HG03558 (cell line): ENCODE data around the gene KMO.

Experiments
- ATAC-seq: cut with Tn5 transposase; IDR thresholded peaks from one replicate; pipeline ENCODE4 v1.9.1; 2021; ENCODE audit warnings: moderate number of reproducible peaks; ENCODE audit not compliant: unreplicated experiment; ENCODE audit errors: extremely low read depth

KMO gene

GRCh38 chr1:241622669-241623068, 90.5 kb downstream of the KMO start:
- ATAC-seq, result no peak

GRCh38 chr1:241624935-241625334, 92.8 kb downstream of the KMO start:
- ATAC-seq, result no peak

- ATAC-seq, result peak; percentile 67
These were observed 95.5 kb downstream of the KMO start for GRCh38 chr1:241627453-241628259.

- no peak for ATAC-seq
These were observed 97.8 kb downstream of the KMO start for GRCh38 chr1:241630005-241630404.

GRCh38 chr1:241630476-241630875, 98.3 kb downstream of the KMO start:
- ATAC-seq, result no peak

GRCh38 chr1:241630899-241631298, 98.7 kb downstream of the KMO start:
- no peak for ATAC-seq

GRCh38 chr1:241631674-241632073, 99.5 kb downstream of the KMO start:
- no peak for ATAC-seq

GRCh38 chr1:241632987-241633386, 100.8 kb downstream of the KMO start:
- ATAC-seq, result no peak

GRCh38 chr1:241635556-241636152, 103.5 kb downstream of the KMO start:
- no peak for ATAC-seq

- no peak for ATAC-seq
These were observed 104.1 kb downstream of the KMO start for GRCh38 chr1:241636291-241636690.

- no peak for ATAC-seq
These were observed 104.9 kb downstream of the KMO start for GRCh38 chr1:241637046-241637590.

- no peak for ATAC-seq
These were observed 105.4 kb downstream of the KMO start for GRCh38 chr1:241637604-241638003.

GRCh38 chr1:241638099-241638682, 106.0 kb downstream of the KMO start:
- no peak for ATAC-seq

- no peak for ATAC-seq
These were observed 106.9 kb downstream of the KMO start for GRCh38 chr1:241638909-241639622.

GRCh38 chr1:241639623-241640148, 107.5 kb downstream of the KMO start:
- ATAC-seq, result peak; percentile 38

- ATAC-seq, result peak; percentile 83
These were observed 108.1 kb downstream of the KMO start, which contains the start of the genes CHML and OPN3 for GRCh38 chr1:241640149-241640866. CHML (minus strand) TSS chr1:241640369; CDS start chr1:241635766, 4,603 bp downstream. OPN3 (minus strand) TSS chr1:241640369; CDS start chr1:241640254, 115 bp downstream.

GRCh38 chr1:241640867-241641622, 108.9 kb downstream of the KMO start:
- ATAC-seq, result no peak

- ATAC-seq, result no peak
These were observed 109.8 kb downstream of the KMO start for GRCh38 chr1:241641773-241642592.
